Measurements from ENCODE around the gene EGFL7.

Gene EGFL7

GRCh38 chr9:136686794-136687711 lies 24.3 kb downstream of the EGFL7 start, which contains the start of gene AGPAT2 (continued):
- TF ChIP-seq ZNF280C (tag by site-specific recombination; IDR thresholded peaks at IDR 0.05) (no peak), KLF8 (tag by site-specific recombination; IDR thresholded peaks at IDR 0.05) (peak; percentile 78; the same call in 1 of the 2 replicates), ZIC2 (tag by site-specific recombination; IDR thresholded peaks at IDR 0.05) (peak; percentile 36; the same call in 1 of the 2 replicates), ZNF10 (tag by site-specific recombination; IDR thresholded peaks at IDR 0.05) (no peak), YY1 (tag by site-specific recombination; IDR thresholded peaks at IDR 0.05) (0 out of 2 replicates have a peak, but pooled peaks have one; percentile 28), ZNF501 (tag by site-specific recombination; IDR thresholded peaks at IDR 0.05) (peak; percentile 37; the same call in 1 of the 2 replicates), ZFP37 (tag by site-specific recombination; IDR thresholded peaks at IDR 0.05) (no peak), ZNF521 (tag by site-specific recombination; IDR thresholded peaks at IDR 0.05) (no peak), ZEB2 (tag by site-specific recombination; IDR thresholded peaks at IDR 0.05) (no peak; the same call in 1 of the 2 replicates), ZFHX2 (tag by site-specific recombination; conservative IDR thresholded peaks at IDR 0.05) (no peak; the same call in 1 of the 2 replicates), OVOL3 (tag by site-specific recombination; IDR thresholded peaks at IDR 0.05) (no peak), TSHZ1 (tag by site-specific recombination; IDR thresholded peaks at IDR 0.05; ENCODE audit: borderline replicate concordance) (no peak), IKZF3 (tag by site-specific recombination; IDR thresholded peaks at IDR 0.05) (peak; percentile 59), ZNF518A (tag by site-specific recombination; conservative IDR thresholded peaks at IDR 0.05; ENCODE audit: low read depth) (no peak), ZNF626 (tag by site-specific recombination; IDR thresholded peaks at IDR 0.05) (no peak), SETDB1 (IDR thresholded peaks at IDR 0.05; ENCODE audit: insufficient read length, low read length) (no peak)
- TF ChIP-seq, protein P1, sequence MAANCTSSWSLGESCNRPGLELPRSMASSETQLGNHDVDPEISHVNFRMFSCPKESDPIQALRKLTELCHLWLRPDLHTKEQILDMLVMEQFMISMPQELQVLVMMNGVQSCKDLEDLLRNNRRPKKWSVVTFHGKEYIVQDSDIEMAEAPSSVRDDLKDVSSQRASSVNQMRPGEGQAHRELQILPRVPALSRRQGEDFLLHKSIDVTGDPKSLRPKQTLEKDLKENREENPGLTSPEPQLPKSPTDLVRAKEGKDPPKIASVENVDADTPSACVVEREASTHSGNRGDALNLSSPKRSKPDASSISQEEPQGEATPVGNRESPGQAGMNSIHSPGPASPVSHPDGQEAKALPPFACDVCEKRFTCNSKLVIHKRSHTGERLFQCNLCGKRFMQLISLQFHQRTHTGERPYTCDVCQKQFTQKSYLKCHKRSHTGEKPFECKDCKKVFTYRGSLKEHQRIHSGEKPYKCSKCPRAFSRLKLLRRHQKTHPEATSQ (tag by site-specific recombination; IDR thresholded peaks at IDR 0.05), result peak; percentile 73; the same call in 1 of the 2 replicates
- TF ChIP-seq, protein P2, sequence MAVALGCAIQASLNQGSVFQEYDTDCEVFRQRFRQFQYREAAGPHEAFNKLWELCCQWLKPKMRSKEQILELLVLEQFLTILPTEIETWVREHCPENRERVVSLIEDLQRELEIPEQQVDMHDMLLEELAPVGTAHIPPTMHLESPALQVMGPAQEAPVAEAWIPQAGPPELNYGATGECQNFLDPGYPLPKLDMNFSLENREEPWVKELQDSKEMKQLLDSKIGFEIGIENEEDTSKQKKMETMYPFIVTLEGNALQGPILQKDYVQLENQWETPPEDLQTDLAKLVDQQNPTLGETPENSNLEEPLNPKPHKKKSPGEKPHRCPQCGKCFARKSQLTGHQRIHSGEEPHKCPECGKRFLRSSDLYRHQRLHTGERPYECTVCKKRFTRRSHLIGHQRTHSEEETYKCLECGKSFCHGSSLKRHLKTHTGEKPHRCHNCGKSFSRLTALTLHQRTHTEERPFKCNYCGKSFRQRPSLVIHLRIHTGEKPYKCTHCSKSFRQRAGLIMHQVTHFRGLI (tag by site-specific recombination; IDR thresholded peaks at IDR 0.05), result no peak
- TF ChIP-seq, protein P3, sequence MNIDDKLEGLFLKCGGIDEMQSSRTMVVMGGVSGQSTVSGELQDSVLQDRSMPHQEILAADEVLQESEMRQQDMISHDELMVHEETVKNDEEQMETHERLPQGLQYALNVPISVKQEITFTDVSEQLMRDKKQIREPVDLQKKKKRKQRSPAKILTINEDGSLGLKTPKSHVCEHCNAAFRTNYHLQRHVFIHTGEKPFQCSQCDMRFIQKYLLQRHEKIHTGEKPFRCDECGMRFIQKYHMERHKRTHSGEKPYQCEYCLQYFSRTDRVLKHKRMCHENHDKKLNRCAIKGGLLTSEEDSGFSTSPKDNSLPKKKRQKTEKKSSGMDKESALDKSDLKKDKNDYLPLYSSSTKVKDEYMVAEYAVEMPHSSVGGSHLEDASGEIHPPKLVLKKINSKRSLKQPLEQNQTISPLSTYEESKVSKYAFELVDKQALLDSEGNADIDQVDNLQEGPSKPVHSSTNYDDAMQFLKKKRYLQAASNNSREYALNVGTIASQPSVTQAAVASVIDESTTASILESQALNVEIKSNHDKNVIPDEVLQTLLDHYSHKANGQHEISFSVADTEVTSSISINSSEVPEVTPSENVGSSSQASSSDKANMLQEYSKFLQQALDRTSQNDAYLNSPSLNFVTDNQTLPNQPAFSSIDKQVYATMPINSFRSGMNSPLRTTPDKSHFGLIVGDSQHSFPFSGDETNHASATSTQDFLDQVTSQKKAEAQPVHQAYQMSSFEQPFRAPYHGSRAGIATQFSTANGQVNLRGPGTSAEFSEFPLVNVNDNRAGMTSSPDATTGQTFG (tag by site-specific recombination; IDR thresholded peaks at IDR 0.05; ENCODE audit: borderline replicate concordance), result no peak

Measured in HEK293 (cell line).